Kidney tubule cell (primary cell): ENCODE results near the gene NARS2.
A peak's percentile ranks its signal among the peaks of the same experiment; 100 is the strongest.

Experiments used
- DNase-seq: peaks from one replicate; pipeline ENCODE4 v3.0.0-alpha.2; 2018; ENCODE audit warnings: low spot score

Gene NARS2

GRCh38 chr11:78408619-78409018, 166.0 kb downstream of the NARS2 start:
- DNase-seq, result no peak

- peak; percentile 94 for DNase-seq
Observed at GRCh38 chr11:78406568-78407196, 168.0 kb downstream of the NARS2 start.

GRCh38 chr11:78405805-78406204, 168.9 kb downstream of the NARS2 start:
- DNase-seq, result no peak

GRCh38 chr11:78403781-78404180, 170.9 kb downstream of the NARS2 start:
- DNase-seq, result no peak

- DNase-seq, result no peak
Observed at GRCh38 chr11:78402847-78403246, 171.8 kb downstream of the NARS2 start.

- DNase-seq, result no peak
Observed at GRCh38 chr11:78400702-78401101, 174.0 kb downstream of the NARS2 start.

- no peak for DNase-seq
Observed at GRCh38 chr11:78400116-78400515, 174.5 kb downstream of the NARS2 start.

GRCh38 chr11:78399136-78399535, 175.5 kb downstream of the NARS2 start:
- DNase-seq, result no peak

- DNase-seq, result no peak
Observed at GRCh38 chr11:78398715-78399114, 175.9 kb downstream of the NARS2 start.

- no peak for DNase-seq
Observed at GRCh38 chr11:78397398-78397797, 177.3 kb downstream of the NARS2 start.

- DNase-seq, result no peak
Observed at GRCh38 chr11:78395597-78395996, 179.1 kb downstream of the NARS2 start.

- no peak for DNase-seq
Observed at GRCh38 chr11:78392854-78393253, 181.8 kb downstream of the NARS2 start.

- peak; percentile 26 for DNase-seq
Observed at GRCh38 chr11:78391424-78391823, 183.2 kb downstream of the NARS2 start.

- no peak for DNase-seq
Observed at GRCh38 chr11:78390809-78391208, 183.9 kb downstream of the NARS2 start.

GRCh38 chr11:78386215-78386941, 188.3 kb downstream of the NARS2 start:
- DNase-seq, result no peak
